ENCODE data around the gene SAFB.

The SAFB gene

DNA sequence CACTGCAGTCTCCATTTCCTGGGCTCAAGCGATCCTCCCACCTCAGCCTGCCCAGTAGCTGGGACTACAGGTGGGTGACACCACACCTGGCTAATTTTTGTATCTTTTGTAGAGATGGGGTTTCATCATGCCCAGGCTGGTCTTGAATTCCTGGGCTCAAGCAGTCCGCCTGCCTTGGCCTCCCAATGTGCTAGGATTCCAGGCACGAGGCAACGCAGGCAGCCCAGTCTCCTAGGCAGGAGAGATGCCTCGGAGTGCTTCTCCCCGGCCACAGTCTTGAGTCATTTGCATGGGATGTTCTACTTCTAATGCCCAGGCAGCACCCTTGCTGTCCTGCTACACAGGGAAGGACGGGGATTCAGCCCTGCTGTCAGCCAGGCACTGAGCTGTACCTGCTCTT lies 48.7 kb downstream of the SAFB start:
- DNase-seq: no peak

DNA sequence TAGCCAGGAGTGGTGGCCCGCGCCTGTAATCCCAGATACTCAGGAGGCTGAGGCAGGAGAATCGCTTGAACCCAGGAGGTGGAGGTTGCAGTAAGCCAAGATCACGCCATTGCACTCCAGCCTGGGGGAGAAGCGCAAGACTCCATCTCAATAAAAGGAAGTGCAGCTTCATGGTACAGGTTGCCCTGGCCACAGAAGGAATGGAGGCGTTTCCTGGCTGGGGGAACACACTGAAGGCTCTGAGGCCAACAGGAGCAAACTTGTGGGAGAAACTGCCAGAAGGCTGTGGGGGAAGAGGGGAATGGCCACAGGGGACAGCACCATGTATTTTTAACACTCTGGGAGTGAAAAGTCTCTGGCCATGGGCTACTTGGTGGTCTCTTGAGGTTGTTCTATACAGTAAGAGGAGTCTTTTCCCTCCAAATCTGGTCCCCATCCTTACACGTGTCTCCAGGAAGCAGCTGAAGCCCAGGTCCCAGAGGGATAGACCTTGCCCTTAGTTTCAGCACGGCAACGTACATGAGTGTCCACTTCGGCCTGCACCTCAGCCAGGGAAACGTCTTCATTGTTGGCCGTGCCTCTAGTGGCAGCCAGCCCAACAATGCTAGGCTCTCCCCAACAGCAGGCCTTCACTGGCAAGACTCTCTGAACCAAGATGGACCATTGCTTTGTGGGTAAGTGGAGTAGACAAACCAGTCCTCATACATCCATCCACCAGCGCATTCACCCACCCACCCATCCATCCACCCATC lies 50.0 kb downstream of the SAFB start:
- no peak for DNase-seq

DNA sequence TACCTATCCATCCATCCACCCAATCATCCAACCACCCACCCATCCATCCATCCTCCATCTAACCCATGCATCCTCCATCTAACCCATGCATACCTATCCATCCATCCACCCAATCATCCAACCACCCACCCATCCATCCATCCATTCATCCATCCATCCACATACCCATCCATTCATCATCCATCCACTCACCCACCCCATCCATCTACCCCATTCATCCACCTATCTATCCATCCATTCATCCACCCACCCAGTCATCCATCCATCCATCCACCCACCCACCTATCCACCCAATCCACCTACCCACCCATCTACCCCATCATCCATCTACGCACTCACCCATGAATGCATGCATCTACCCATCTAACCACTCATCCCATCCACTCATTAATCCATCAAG lies 50.9 kb downstream of the SAFB start:
- no peak for DNase-seq

DNA sequence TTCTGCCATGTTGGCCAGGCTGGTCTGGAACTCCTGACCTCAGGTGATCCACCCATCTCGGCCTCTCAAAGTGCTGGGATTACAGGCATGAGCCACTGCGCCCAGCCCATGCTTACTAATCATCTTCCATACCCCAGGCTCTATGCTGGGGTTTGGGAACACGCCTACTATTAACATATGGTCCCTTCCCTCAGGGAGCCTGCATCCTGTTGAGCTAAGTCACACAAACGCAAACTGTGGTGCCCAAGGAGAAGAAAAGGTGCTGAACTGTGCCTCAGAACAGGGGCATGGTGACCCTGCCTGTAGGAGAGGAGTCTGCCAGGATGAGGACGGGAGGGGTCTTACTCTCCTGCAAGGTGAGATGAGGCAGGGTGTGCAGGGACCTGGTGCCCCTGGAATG lies 51.8 kb downstream of the SAFB start:
- DNase-seq: no peak

DNA sequence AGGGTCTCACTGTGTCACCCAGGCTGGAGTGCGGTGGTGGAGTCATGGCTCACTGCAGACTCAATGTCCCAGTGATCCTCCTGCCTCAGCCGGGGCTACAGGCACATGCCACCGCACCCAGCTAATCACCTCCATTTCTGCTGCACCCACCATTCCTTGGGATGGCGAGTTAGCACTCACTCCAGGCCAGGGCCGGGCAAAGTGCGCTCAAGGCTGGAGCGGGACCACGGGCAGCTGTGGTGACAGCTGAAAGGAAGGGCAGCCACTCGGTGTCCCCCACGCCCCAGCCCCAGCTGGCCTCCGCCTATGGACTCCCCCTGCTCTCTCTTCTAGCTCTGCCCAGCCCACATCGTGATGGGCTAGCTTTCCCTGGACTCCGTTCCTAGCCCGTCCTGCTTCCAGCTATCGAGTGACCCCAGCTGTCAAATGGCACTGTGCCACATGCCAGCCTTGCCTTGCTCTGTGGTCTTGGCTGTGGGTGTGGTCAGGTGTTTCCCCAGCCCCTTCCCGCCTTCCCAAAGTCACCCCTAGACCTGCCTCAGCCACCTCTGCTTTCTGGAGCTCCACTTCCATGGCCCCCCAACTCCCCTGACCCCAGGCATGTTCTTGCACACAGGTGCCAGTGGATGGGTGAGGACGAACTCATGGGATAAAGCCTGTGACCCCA lies 53.4 kb downstream of the SAFB start:
- no peak for DNase-seq

DNA sequence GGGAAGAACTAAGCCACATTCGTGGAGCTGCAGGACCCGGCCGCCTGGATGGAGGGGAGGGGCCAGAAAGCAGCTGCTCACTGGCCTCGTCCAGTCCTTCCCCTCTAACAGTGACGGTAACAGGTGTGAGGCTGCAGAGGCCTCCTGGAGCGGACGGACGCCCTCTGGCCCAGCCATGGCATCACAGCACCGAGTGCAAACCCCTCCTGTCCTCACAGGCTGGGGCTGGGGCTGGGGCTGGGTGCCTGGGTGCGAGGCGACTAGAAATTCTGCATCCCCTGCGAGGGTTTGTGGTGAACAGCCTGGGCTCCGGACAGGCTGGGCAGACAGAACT lies 53.9 kb downstream of the SAFB start:
- no peak for DNase-seq

DNA sequence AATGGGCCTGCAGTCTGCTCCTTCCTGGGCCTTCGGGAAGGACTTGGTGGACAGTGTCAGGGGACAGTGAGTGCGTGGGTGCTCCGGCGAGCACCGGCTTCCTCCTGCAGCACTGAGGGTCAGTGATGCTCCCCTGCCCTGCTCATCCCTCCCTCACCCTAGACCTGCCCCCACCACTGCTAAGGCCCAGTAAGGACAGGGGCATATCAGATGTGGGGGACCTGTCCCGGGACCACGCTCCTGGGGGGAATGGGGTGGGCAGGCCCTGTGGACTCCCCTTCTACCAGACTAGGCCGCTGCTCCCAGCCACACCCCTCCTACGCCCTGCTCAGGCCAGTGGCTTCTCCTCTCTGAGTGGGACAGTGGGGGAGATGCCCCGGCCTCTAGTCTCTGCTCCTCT lies 54.3 kb downstream of the SAFB start:
- no peak for DNase-seq

DNA sequence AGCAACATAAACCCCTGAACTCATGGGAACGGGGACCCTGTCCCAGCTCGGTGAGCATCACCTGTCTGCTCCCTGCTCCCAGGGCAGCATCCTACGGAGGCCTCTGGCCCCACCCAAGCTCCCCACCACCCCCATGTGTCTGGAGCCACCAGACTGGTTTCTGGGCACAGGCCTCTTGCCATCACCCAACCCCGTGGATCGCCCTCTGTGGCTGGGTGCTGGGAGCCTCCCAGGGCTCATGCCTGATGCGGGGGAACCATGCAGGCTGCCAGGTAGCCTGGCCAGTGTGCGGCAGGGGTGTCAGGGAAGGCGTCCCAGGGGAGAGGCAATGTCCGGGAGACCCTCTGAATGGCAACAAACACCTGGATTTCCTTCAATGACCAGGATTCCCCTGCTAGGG lies 54.7 kb downstream of the SAFB start:
- no peak for DNase-seq

DNA sequence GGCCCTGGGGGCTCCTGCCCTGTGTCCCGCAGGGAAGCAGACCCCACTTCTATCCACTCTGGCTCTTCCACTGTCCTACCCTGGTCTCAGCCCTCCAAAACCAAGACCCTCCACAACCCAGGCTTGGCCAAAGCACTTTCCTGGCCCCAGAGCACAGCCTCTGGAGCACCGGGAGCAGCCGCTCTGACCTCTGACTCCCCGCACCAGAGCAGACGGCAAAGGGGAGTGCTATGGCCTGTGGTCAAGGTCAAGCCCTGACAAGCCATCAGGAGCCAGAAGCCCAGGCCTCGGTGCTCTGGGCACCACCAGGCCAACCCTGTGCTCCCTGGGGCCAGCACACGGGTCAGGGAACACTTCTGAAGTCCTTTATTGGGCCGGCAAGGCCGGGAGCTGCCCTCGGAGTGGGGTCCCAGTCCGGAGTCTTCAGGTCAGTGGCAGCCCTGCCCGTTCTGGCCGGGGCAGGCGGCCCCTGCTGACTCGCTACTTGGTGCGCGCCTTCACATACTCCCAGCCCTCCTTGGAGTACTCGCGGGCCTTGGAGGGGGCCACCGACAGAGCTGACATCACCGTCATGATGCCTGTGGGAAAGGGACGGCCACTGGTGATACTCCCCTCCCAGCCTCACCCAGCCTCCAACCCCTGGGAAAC lies 55.3 kb downstream of the SAFB start:
- DNase-seq: no peak

DNA sequence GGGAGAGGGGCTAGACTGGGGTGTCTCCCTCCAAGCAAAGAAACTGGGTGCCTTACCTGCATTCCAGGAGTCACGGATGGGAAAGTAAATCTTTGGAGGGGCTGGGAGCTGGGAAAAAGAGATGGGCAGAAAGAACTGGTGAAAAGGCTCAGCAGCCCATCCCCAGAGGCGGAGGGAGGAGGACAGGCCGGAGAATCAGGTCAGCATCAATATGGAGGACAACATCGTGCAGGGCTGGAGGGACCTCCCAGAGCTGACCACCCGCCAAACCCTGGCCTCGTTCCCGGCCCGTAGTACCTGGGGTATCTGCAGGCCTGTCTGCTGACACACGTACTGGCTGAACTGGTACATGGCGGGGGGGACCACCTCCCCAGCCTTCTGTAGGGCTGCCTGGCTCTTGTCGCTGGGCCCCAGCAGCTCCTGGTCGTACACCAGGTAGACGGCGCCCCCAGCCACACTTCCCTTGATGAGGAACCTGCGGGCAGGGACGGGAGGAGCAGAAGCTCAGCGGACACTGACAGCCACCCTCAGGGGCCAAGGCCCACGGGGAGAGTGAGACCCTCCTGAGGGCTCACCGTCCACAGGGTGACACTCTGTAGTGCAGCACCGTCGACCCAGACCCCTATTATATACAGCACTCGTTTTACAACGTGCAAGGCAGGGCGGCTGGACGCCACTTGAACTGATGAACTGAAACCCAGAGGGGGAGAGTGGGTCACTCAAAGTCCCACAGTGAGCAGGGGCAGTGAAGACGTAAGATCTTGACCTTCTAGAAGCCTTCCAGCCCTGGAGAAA lies 56.6 kb downstream of the SAFB start:
- no peak for DNase-seq

DNA sequence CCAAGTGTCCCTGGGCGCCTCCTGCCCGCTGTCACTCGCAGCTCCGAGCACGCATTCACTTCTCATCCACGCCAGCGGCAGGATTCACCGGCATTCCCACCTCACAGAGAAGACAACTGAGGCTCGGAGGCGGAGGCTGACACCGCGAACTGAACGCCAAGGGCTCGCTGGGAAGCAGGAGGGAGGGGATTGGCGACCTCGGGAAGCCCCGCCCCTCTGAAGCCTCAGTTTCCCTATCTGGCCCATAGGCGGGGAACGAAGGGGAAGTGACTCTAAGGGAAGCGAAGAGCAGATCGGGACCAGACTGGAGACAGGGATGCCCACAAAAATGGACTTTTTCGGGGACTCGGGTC lies 57.2 kb downstream of the SAFB start:
- peak; percentile 4 for DNase-seq

DNA sequence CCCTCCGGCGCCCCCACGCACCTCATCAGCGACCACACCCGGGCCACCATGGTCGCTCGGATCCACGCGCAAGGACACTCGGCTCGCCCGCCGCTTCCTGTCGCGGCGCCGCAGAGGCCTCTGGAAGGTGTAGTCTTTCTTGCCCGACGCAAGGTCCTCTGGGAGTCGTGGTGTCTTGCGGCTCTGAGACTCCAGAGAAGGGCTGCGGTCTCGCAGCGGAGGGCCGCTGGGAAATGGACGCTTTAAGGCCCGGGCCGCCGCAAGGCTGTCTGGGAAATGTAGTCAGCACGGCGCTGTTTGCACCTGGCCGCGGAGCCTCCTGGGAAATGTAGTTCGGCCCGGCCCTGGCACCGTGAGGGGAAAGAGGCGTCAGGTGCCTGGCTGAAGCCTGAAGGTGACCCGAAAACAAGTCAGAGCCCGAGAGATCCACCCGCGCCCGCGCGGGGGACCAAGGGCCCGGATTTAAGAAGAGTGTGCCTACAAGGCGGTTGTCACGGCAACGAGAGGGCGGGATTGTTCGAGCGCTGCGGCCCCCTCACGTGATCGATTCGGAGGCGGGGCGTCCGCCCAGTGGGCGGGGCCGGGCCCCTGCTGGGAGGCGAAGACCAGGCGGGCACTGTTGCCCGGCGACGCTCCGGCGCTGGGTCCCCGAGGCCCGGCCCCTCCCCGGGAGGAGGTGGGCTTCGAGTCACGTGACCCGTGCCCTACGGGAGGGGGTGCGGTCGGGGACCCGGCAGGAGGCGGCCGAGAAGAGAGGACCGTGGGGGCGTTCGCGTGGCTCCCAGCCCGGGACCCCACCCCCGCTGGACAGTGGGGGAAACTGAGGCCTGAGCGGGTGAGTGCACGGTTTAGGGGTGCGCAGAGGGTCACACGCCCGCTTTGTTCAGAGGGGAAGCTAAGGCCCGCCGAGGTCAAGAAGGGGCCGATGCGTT lies 57.8 kb downstream of the SAFB start, which contains the start of the genes HSD11B1L and MICOS13:
Gene HSD11B1L (plus strand): TSS at position 591 of the 932 bp plus-strand sequence. CDS start 3,806 bp downstream, outside the sequence.
Gene MICOS13 (minus strand): TSS at position 80 of the 932 bp plus-strand sequence. CDS start 30 bp downstream, at position 50.
- peak; percentile 99 for DNase-seq

DNA sequence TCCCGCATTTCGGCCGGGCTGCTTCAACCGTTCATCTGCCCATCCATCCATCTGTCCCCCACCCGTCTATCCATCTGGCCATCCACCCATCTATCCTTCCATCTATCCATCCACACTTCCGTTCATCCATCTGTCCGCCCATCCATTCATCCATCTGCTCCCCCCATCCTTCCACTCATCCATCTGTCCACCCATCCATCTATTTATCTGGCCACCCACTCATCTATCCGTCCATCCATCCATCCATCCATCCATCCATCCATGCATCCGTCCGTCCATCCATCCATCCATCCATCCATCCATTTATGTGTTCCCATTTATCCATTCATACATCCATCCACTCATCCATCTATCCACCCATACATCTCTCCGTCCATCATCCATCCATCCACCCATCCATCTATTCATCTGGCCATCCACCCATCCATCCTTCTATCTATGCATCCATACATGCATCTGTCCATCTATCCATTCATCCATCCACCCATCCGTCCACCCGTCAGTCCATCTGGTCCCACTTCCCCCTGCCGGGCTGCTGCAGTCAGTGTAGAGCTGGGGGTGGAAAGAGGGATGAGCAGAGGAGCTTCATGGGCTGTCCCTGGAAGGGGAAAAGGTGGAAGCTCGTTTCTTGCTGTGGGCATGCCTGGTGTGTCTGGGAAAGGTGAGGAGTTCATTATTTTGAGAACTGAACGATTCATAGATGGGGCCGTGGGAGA lies 58.7 kb downstream of the SAFB start:
- DNase-seq: no peak

DNA sequence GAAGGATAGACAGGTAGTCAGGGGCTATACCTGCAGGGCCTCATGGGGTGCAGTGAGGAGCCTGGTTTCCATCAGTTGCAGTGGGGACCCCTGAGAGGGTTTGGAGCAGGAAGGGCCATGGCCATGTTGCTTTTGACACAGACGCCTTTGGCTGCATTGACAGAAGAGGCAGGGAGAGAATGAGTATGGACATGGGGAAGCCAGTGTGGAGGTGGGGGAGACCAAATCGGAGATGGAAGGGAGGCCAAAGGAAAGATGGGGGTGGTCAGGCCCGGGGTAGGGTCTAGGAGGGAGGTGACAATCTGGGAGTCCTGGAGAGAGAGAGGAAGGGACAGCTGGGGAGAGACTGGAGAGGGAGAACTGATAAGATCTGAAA lies 59.2 kb downstream of the SAFB start:
- no peak for DNase-seq

DNA sequence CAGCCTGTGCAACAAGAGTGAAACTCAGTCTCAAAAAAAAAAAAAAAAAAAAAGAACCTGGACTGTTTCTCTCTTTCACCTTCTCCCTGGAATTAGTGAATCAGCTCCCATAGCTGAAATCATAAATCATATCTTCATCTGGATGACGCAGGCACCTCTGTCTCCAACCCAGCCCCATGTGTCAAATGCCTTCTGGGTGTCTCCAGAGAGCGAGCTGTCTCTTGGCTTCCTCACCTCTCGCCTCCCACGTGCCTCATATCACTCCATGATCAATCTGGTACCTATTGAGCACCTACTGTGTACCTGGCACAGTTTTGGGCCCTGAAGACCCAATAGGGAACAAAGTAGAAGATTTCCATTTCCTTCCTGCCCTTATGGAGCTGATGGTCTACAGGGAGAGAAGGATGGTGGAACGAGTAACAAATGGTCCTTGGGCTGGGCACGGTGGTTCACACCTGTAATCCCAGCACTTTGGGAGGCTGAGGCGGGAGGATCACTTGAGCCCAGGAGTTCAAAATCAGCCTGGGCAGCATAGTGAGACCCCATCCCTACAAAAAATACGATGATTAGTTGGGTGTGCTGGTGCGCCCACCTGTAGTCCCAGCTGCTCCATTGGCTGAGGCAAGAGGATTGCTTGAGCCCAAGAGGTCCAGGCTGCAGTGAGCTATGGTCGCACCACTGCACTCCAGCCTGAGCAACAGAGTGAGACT lies 60.4 kb downstream of the SAFB start:
- no peak for DNase-seq

DNA sequence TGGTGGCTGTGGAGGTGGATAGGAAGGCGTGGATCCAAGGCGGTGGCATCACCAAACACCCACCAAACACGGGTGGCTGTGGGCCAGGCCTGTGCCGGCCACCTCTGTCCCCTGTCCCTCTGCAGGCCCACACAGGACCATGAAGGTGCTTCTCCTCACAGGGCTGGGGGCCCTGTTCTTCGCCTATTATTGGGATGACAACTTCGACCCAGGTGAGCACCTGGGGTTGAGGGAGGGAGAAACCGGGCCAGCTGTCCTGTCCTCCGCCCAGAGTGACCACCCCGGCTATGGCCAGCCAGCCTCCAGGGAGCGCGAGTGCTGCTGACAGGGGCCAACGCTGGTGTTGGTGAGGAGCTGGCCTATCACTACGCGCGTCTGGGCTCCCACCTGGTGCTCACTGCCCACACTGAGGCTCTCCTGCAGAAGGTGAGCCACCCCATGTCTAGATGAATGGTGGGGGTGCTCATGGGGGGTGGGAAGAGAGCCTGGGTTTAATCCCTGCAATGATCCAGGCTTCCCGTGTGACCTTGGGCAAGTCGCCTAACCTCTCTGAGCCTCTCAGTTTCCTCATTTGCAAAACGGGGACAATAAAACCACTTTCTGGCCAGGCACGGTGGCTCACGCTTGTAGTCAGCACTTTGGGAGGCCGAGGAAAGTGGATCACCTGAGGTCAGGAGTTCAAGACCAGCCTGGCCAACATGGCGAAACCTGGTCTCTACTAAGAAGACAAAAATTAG lies 62.0 kb downstream of the SAFB start:
- no peak for DNase-seq

DNA sequence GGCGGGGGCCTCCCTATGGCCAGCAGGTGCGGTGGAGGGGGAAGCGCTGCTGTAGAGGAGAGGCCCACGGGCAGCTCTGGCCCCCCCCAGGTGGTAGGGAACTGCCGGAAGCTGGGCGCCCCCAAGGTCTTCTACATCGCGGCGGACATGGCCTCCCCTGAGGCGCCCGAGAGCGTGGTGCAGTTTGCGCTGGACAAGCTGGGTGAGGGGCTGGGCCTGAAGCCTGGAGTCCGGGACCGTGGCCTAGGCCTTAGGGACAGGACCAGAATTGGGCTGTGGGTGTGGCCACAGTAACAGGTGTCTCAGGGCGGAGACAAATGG lies 63.4 kb downstream of the SAFB start:
- no peak for DNase-seq

DNA sequence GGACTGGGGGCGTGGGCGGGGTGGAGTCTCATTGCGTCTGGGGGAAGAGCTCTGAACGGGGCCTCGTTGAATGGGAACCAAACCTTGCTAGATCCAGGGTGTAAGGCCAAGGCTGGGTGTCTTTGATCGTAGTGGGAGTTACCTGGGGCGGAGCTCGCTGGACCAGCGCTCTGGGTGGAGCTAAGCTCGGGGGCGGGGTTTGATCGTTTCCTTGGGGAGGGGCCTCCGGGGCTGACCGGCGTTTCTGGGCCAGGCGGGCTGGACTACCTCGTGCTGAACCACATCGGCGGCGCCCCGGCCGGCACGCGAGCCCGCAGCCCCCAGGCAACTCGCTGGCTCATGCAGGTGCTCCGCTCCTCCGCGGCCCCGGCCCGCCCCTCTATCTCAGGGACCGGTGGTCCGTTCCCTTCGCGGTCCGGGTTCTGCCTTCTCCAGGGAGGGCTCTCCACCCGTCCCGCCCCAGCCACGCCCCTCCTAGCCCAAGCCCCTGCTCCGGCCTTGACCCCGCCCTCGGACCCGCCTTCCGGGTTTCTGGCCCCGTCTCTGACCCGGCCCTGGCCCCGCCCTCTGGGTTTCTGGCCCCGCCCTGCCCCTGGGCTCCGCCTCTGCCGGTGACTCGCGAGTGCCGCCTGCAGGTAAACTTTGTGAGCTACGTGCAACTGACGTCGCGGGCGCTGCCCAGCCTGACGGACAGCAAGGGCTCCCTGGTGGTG lies 63.9 kb downstream of the SAFB start:
- DNase-seq: peak; percentile 97

DNA sequence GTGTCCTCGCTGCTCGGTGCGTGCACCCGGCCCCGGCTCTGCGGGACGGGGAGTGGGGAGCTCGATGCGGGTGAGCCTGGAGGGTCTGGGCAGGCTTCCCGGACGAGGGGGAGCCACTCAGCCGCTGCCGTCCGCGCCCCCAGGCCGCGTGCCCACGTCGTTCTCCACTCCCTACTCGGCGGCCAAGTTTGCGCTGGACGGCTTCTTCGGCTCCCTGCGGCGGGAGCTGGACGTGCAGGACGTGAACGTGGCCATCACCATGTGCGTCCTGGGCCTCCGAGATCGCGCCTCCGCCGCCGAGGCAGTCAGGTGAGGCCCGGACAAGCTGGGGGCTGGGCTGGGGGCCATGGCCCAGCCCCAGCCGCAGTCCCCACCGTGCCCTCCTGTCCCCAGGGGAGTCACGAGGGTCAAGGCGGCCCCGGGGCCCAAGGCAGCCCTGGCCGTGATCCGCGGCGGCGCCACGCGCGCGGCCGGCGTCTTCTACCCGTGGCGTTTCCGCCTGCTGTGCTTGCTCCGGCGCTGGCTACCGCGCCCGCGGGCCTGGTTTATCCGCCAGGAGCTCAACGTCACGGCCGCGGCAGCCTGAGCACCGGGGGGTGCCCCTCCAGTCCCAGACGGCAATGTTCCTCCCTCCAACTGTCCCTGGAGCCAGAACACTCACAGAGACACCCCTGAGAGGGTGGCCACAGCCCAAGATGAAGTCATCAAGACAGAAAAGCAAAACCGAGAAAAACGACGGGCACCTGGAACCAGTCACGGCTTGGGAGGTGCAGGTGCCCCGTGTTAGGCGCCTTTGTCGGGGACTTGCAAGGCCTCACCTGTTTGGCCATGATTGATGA lies 64.7 kb downstream of the SAFB start:
- DNase-seq: no peak
